CD4-positive, alpha-beta T cell treated with Interleukin-21 for 1 hour (primary cell): ENCODE results near the gene RAB40B.
A peak's percentile ranks its signal among the peaks of the same experiment; 100 is the strongest.

ENCODE experiments used
- DNase-seq: peaks from one replicate; pipeline ENCODE4 v3.0.0-alpha.2; 2020

The RAB40B gene

GRCh38 chr17:82713071-82713723 lies 14.7 kb upstream of the RAB40B start:
- no peak for DNase-seq

- DNase-seq: no peak
These were observed 12.2 kb upstream of the RAB40B start for GRCh38 chr17:82710499-82711232.

- DNase-seq: no peak
These were observed 11.4 kb upstream of the RAB40B start for GRCh38 chr17:82709676-82710498.

- no peak for DNase-seq
These were observed 10.7 kb upstream of the RAB40B start for GRCh38 chr17:82709024-82709675.

- DNase-seq: no peak
These were observed 7.3 kb upstream of the RAB40B start for GRCh38 chr17:82705756-82706155.

GRCh38 chr17:82704886-82705285 lies 6.4 kb upstream of the RAB40B start:
- no peak for DNase-seq

GRCh38 chr17:82703935-82704865 lies 5.7 kb upstream of the RAB40B start:
- DNase-seq: no peak

- DNase-seq: no peak
These were observed 4.7 kb upstream of the RAB40B start for GRCh38 chr17:82703036-82703745.

- DNase-seq: no peak
These were observed 3.9 kb upstream of the RAB40B start for GRCh38 chr17:82702231-82702927.

GRCh38 chr17:82699551-82699950 lies 1.1 kb upstream of the RAB40B start:
- no peak for DNase-seq

GRCh38 chr17:82698974-82699442 lies 510 bp upstream of the RAB40B start:
- DNase-seq: no peak

GRCh38 chr17:82697808-82698064 lies 762 bp downstream of the RAB40B start:
- DNase-seq: no peak

GRCh38 chr17:82696916-82697807 lies 1.3 kb downstream of the RAB40B start:
- peak; percentile 7 for DNase-seq

- DNase-seq: no peak
These were observed 2.2 kb downstream of the RAB40B start for GRCh38 chr17:82696259-82696658.

GRCh38 chr17:82694647-82695046 lies 3.9 kb downstream of the RAB40B start:
- no peak for DNase-seq

GRCh38 chr17:82693168-82693867 lies 5.2 kb downstream of the RAB40B start:
- DNase-seq: no peak

- no peak for DNase-seq
These were observed 6.2 kb downstream of the RAB40B start for GRCh38 chr17:82692268-82692667.

GRCh38 chr17:82691714-82692113 lies 6.8 kb downstream of the RAB40B start:
- no peak for DNase-seq
